ENCODE data around the gene GSK3B. TPM values are rescaled to one million over a fixed set of nuclear protein-coding genes. Genes with fewer than 3 reads are reported as not detected.

GSK3B gene
- total RNA-seq, 1 experiment from 2014 or later = 50.0 TPM

DNA sequence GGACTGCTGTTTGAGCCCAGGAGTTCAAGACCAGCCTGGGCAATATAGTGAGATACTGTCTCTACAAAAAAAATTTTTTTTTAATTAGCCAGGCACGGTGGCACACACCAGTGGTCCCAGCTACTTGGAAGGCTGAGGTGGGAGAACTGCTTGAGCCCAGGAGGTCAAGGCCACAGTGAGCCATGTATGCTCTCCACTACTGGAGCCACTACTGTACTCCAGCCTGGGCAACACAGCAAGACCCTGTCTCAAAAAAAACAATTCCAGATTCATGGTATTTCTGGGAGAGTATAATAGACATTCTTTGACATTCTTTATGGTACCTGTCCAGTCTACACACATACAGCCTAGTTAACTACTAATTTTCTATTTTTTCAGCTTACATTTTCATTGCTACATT, 70.1 kb downstream of the GSK3B start:
- Histone ChIP-seq H3K4me1 (ENCODE audit: control insufficient read depth in 1 of 2, insufficient read depth in 2 of 2, low read length in 2 of 2) (no peaks in the 10 kb centered on the region), H3K4me2 (ENCODE audit: low read length) (no peak overlapping the region), H3K9me2 (ENCODE audit: insufficient read depth) (no peaks in the 10 kb centered on the region), H2AFZ (ENCODE audit: low read depth, low read length, poor library complexity, severe bottlenecking) (no peak overlapping the region), H3K27ac (ENCODE audit: low read depth, low read length) (no peak overlapping the region), H4K20me1 (ENCODE audit: insufficient read depth) (peaks cover 11% of the 10 kb centered on the region), H3K27me3 (ENCODE audit: insufficient read depth, low read length) (no peaks in the 10 kb centered on the region), H3K9me3 (ENCODE audit: control insufficient read depth in 1 of 2, insufficient read depth in 1 of 2, low read depth in 1 of 2, low read length in 2 of 2) (no peaks in the 10 kb centered on the region), H3K4me3 (replicated peaks in 1 of 2; ENCODE audit: low read depth in 1 of 2, low read length in 2 of 2) (no peak overlapping the region), H3K36me3 (ENCODE audit: control insufficient read depth in 1 of 2, insufficient read depth in 2 of 2, low read length in 2 of 2) (no peaks in the 10 kb centered on the region), H3K79me2 (ENCODE audit: insufficient read depth, low read length) (peaks cover 91% of the 10 kb centered on the region), H3K9ac (ENCODE audit: low read length) (no peak overlapping the region)
- ChIA-PET CTCF (no interaction called here), POLR2A (no interaction called here), RAD21 (ENCODE audit: low non-redundant PET in 1 of 2, low total read pairs in 2 of 2, uncharacterized antibody in 2 of 2, unreplicated experiment in 2 of 2) (no interaction called here)
- DNase-seq (ENCODE audit: low read depth, low spot score) = no peak
- no peak for ATAC-seq
- no TSS peak for BruUV-seq (replicated peaks)
- intact Hi-C loops (cut with micrococcal nuclease) = no loop called here
- TF ChIP-seq ZFX (IDR thresholded peaks at IDR 0.05) = no peak
- TF ChIP-seq RAD21 (IDR thresholded peaks at IDR 0.05; ENCODE audit: low read depth) = no peak
- no peak for TF ChIP-seq SP1 (IDR thresholded peaks at IDR 0.05; ENCODE audit: low read depth)
- TF ChIP-seq, protein P1, sequence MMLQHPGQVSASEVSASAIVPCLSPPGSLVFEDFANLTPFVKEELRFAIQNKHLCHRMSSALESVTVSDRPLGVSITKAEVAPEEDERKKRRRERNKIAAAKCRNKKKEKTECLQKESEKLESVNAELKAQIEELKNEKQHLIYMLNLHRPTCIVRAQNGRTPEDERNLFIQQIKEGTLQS (IDR thresholded peaks at IDR 0.05) = no peak
- no peak for TF ChIP-seq EZH2phosphoT487 (IDR thresholded peaks at IDR 0.05; ENCODE audit: borderline replicate concordance)
- no peak for TF ChIP-seq POLR2A (IDR thresholded peaks at IDR 0.05; ENCODE audit: borderline replicate concordance, extremely low read depth, insufficient read depth, insufficient read length)
- TF ChIP-seq, protein P2, sequence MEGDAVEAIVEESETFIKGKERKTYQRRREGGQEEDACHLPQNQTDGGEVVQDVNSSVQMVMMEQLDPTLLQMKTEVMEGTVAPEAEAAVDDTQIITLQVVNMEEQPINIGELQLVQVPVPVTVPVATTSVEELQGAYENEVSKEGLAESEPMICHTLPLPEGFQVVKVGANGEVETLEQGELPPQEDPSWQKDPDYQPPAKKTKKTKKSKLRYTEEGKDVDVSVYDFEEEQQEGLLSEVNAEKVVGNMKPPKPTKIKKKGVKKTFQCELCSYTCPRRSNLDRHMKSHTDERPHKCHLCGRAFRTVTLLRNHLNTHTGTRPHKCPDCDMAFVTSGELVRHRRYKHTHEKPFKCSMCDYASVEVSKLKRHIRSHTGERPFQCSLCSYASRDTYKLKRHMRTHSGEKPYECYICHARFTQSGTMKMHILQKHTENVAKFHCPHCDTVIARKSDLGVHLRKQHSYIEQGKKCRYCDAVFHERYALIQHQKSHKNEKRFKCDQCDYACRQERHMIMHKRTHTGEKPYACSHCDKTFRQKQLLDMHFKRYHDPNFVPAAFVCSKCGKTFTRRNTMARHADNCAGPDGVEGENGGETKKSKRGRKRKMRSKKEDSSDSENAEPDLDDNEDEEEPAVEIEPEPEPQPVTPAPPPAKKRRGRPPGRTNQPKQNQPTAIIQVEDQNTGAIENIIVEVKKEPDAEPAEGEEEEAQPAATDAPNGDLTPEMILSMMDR (IDR thresholded peaks at IDR 0.05 in 2 of 3, conservative IDR thresholded peaks at IDR 0.05 in 1 of 3; ENCODE audit: borderline replicate concordance in 1 of 3, insufficient read depth in 1 of 3, low read depth in 2 of 3, low read length in 2 of 3) = no peak
- TF ChIP-seq, protein P3, sequence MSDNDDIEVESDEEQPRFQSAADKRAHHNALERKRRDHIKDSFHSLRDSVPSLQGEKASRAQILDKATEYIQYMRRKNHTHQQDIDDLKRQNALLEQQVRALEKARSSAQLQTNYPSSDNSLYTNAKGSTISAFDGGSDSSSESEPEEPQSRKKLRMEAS (IDR thresholded peaks at IDR 0.05) = no peak
- no peak for TF ChIP-seq EGR1 (IDR thresholded peaks at IDR 0.05; ENCODE audit: low read depth)
- no peak for TF ChIP-seq SRF (IDR thresholded peaks at IDR 0.05; ENCODE audit: low read depth)
- no peak for TF ChIP-seq ZNF274 (IDR thresholded peaks at IDR 0.05; ENCODE audit: low read depth, low read length)
- TF ChIP-seq, protein P4, sequence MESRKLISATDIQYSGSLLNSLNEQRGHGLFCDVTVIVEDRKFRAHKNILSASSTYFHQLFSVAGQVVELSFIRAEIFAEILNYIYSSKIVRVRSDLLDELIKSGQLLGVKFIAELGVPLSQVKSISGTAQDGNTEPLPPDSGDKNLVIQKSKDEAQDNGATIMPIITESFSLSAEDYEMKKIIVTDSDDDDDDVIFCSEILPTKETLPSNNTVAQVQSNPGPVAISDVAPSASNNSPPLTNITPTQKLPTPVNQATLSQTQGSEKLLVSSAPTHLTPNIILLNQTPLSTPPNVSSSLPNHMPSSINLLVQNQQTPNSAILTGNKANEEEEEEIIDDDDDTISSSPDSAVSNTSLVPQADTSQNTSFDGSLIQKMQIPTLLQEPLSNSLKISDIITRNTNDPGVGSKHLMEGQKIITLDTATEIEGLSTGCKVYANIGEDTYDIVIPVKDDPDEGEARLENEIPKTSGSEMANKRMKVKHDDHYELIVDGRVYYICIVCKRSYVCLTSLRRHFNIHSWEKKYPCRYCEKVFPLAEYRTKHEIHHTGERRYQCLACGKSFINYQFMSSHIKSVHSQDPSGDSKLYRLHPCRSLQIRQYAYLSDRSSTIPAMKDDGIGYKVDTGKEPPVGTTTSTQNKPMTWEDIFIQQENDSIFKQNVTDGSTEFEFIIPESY (IDR thresholded peaks at IDR 0.05; ENCODE audit: extremely low read depth, insufficient replicate concordance, low read length) = no peak
- TF ChIP-seq, protein P5, sequence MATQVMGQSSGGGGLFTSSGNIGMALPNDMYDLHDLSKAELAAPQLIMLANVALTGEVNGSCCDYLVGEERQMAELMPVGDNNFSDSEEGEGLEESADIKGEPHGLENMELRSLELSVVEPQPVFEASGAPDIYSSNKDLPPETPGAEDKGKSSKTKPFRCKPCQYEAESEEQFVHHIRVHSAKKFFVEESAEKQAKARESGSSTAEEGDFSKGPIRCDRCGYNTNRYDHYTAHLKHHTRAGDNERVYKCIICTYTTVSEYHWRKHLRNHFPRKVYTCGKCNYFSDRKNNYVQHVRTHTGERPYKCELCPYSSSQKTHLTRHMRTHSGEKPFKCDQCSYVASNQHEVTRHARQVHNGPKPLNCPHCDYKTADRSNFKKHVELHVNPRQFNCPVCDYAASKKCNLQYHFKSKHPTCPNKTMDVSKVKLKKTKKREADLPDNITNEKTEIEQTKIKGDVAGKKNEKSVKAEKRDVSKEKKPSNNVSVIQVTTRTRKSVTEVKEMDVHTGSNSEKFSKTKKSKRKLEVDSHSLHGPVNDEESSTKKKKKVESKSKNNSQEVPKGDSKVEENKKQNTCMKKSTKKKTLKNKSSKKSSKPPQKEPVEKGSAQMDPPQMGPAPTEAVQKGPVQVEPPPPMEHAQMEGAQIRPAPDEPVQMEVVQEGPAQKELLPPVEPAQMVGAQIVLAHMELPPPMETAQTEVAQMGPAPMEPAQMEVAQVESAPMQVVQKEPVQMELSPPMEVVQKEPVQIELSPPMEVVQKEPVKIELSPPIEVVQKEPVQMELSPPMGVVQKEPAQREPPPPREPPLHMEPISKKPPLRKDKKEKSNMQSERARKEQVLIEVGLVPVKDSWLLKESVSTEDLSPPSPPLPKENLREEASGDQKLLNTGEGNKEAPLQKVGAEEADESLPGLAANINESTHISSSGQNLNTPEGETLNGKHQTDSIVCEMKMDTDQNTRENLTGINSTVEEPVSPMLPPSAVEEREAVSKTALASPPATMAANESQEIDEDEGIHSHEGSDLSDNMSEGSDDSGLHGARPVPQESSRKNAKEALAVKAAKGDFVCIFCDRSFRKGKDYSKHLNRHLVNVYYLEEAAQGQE (IDR thresholded peaks at IDR 0.05; ENCODE audit: low read depth) = no peak

Measured in HCT116 (cell line).